ENCODE measurements around the gene ZBTB32.
A peak's percentile ranks its signal among the peaks of the same experiment; 100 is the strongest.
"Not testable (repeated sequence)": the region's sequence is repeated elsewhere in the genome, so short reads cannot be mapped to it uniquely, and the experiment has no call there.

The ZBTB32 gene, protein sequence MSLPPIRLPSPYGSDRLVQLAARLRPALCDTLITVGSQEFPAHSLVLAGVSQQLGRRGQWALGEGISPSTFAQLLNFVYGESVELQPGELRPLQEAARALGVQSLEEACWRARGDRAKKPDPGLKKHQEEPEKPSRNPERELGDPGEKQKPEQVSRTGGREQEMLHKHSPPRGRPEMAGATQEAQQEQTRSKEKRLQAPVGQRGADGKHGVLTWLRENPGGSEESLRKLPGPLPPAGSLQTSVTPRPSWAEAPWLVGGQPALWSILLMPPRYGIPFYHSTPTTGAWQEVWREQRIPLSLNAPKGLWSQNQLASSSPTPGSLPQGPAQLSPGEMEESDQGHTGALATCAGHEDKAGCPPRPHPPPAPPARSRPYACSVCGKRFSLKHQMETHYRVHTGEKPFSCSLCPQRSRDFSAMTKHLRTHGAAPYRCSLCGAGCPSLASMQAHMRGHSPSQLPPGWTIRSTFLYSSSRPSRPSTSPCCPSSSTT

DNA sequence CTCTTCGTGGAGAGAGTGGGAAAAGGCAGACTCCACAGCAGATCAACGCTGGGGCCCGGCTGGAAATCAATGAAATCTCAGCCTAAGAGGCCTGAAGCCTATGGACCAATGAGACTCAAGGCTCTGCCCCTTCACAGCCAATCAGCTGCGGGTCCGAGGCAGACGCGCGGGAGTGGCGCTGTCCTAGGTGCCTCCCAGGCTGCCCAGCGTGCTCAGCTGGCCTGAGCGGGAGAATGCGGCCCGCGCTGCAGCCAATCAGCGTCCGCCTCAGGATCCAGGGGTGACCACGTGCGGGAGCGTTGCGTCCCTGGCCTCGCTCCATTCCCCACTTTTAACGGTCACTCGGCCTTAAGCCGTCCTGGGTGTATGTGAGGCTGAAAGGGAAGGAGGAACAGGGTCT is at the start of gene ZBTB32:
Gene ZBTB32 (plus strand): TSS at position 341 of the 400 bp plus-strand sequence. CDS start 10,069 bp downstream, outside the sequence.
- Histone ChIP-seq H3K36me3 (no peaks in the 10 kb centered on the region), H4K20me1 (peaks cover 0 to 3% (median 0%) of the 10 kb centered on the region in 11 experiments; a peak in 1 of 22 replicates), H3K27me3 (peaks cover 0 to 15% (median 9%) of the 10 kb centered on the region in 11 experiments; a peak in 13 of 22 replicates), H3K9ac (no peak within 1 kb of the TSS), H3K4me1 (peaks cover 0 to 16% (median 7%) of the 10 kb centered on the region in 10 experiments; a peak in 7 of 20 replicates), H3K9me3 (replicated peaks in 1 of 11) (no peaks in the 10 kb centered on the region), H3K4me3 (no peak within 1 kb of the TSS), H3K27ac (no peak within 1 kb of the TSS), H3K4me2 (peak within 1 kb of the TSS in 3 of 11 experiments; percentile 84 to 89 (median 85); a peak in 2 of 22 replicates)
- TF ChIP-seq Cebpa-rat (IDR thresholded peaks at IDR 0.05) = no peak

DNA sequence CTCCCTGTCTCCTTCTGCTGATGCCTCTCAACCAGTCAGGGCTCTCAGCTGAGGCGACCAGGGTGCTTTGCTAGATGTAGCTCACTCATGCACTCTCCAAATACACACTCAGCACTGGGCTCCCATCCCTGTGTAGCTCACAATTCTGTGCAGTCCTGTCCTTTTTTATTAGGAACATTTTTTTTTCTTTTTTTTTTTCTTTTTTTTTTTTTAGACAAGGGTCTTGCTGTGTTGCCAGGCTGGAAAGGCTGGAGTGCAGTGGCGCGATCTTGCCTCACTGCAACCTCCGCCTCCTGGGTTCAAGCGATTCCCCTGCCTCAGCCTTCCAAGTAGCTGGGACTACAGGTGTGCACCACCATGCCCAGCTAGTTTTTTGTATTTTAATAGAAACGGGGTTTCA is 49.5 kb upstream of the ZBTB32 start:
- H3K4me1 ChIP-seq = peaks cover 9 to 18% (median 13%) of the 10 kb centered on the region in 10 experiments
- not testable (repeated sequence) for H3K27ac ChIP-seq; H3K4me3 ChIP-seq; H3K27me3 ChIP-seq; H3K4me2 ChIP-seq; H3K9ac ChIP-seq; H3K9me3 ChIP-seq (replicated peaks in 1 of 11)
- peaks cover 15 to 86% (median 66%) of the 10 kb centered on the region in 11 experiments; a peak in 19 of 22 replicates for H4K20me1 ChIP-seq
- H3K36me3 ChIP-seq = peaks cover 92 to 100% (median 97%) of the 10 kb centered on the region in 11 experiments

DNA sequence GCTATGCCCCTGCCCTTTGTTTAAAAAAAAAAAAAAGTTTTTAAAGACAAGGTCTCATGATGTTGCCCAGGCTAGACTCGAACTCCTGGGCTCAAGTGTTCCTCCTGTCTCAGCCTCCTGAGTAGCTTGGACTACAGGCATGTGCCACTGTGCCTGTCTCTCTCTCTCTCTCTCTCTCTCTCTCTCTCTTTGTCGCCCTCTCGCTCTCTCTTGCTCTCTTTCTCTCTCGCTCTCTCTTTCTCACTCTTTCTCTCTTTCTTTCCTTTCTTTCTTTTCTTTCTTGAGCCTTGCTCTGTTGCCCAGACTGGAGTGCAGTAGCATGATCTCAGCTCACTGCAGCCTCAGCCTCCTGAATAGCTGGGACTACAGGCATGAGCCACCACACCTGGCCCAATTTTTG is 48.8 kb upstream of the ZBTB32 start:
- Histone ChIP-seq H3K9ac (no peak overlapping the region; a peak in 1 of 22 replicates), H3K4me2 (no peak overlapping the region), H3K27ac (no peak overlapping the region), H3K36me3 (peaks cover 85 to 97% (median 93%) of the 10 kb centered on the region in 11 experiments), H3K4me1 (peaks cover under 1 to 10% (median 6%) of the 10 kb centered on the region in 10 experiments; a peak in 19 of 20 replicates), H3K27me3 (no peaks in the 10 kb centered on the region), H3K4me3 (no peak overlapping the region), H3K9me3 (replicated peaks in 1 of 11) (no peaks in the 10 kb centered on the region), H4K20me1 (peaks cover 14 to 78% (median 59%) of the 10 kb centered on the region in 11 experiments; a peak in 19 of 22 replicates)
- no peak for TF ChIP-seq Cebpa-rat (IDR thresholded peaks at IDR 0.05)

DNA sequence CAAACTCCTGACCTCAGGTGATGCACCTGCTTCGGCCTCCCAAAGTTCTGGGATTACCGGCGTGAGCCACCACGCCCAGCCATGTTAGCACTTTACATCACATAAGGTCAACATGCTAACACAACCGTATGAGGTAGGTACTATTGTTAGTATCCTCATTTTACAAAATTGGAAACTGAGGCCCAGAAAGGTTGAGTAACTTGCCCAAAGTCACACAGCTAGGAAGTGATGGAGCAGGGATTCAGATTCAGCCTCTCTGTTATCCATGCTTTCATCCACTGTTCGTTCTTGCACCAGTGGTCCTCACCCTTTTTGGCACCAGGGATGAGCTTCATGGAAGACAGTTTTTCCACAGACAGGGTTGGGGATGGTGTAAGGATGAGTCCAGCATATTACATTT is 47.7 kb upstream of the ZBTB32 start:
- peaks cover 74 to 86% (median 82%) of the 10 kb centered on the region in 11 experiments for H3K36me3 ChIP-seq
- no peaks in the 10 kb centered on the region for H3K4me1 ChIP-seq
- peaks cover 9 to 67% (median 49%) of the 10 kb centered on the region in 11 experiments; a peak in 20 of 22 replicates for H4K20me1 ChIP-seq
- H3K27ac ChIP-seq = no peak overlapping the region
- no peak for TF ChIP-seq Cebpa-rat (IDR thresholded peaks at IDR 0.05)
- no peak overlapping the region for H3K4me3 ChIP-seq
- H3K4me2 ChIP-seq = no peak overlapping the region
- H3K9me3 ChIP-seq (replicated peaks in 1 of 11) = no peaks in the 10 kb centered on the region
- no peak overlapping the region for H3K9ac ChIP-seq
- H3K27me3 ChIP-seq = no peaks in the 10 kb centered on the region

DNA sequence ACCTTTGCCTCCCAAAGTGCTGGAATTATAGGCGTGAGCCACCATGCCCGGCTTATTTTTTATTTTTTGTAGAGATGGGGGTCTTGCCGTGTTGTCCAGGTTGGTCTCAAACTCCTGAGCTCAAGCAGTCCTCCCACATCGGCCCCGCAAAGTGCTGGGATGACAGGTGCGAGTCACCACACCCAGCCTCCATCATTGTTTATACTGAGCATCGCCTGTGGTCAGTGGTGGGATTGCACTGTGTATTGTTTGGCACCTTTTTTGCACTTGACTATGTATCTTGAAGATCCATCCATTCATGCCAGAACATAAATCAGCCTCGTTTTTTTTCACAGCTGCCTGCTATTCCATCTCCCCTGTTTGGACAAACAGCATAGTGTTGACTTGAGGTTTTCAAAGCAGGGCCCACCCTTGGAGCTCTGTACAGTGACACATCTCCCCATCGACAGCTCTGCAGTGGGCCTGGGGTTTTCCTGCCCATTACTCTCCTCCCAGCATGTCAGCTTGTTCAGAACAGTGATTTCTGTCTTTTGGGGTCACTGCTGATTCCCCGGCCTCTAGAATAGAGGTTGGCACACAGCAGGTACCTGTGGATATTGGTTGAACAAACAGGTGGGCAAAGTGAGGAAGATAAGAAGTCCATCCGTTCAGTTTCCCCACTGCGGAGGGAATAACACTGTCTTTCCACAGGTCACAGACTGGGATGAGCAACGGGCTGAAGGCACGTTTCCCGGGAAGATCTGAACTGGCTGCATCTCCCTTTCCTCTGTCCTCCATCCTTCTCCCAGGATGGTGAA is 46.3 kb upstream of the ZBTB32 start:
- Histone ChIP-seq H3K36me3 (peaks cover 60 to 73% (median 68%) of the 10 kb centered on the region in 11 experiments), H3K4me3 (no peak overlapping the region), H3K4me2 (no peak overlapping the region), H3K9ac (no peak overlapping the region), H3K27ac (no peak overlapping the region), H3K9me3 (replicated peaks in 1 of 11) (no peaks in the 10 kb centered on the region), H3K4me1 (peaks cover 0 to 3% (median 0%) of the 10 kb centered on the region in 10 experiments; a peak in 4 of 20 replicates), H4K20me1 (peaks cover 9 to 55% (median 46%) of the 10 kb centered on the region in 11 experiments; a peak in 20 of 22 replicates), H3K27me3 (no peaks in the 10 kb centered on the region)
- TF ChIP-seq Cebpa-rat (IDR thresholded peaks at IDR 0.05) = no peak

DNA sequence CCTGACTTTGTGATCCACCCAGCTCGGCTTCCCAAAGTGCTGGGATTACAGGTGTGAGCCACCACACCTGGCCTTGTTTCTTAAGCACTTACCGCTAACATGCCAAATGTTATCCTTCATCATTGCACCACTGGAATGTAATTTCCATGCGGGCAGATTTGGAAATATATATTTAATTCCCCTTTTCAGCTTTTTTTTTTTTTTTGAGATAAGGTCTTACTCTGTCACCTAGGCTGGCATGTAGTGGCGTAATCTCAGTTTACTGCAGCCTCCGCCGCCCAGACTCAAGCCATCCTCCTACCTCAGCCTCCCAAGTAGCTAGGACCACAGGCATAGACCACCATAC is 42.4 kb upstream of the ZBTB32 start:
- peaks cover 0 to 11% (median 6%) of the 10 kb centered on the region in 10 experiments; a peak in 7 of 20 replicates for H3K4me1 ChIP-seq
- no peaks in the 10 kb centered on the region for H3K9me3 ChIP-seq (replicated peaks in 1 of 11)
- H3K27ac ChIP-seq = no peak overlapping the region
- no peak overlapping the region for H3K9ac ChIP-seq
- H3K4me2 ChIP-seq = no peak overlapping the region
- H3K36me3 ChIP-seq = peaks cover 24 to 35% (median 31%) of the 10 kb centered on the region in 11 experiments
- no peaks in the 10 kb centered on the region for H3K27me3 ChIP-seq
- no peak for TF ChIP-seq Cebpa-rat (IDR thresholded peaks at IDR 0.05)
- no peak overlapping the region for H3K4me3 ChIP-seq
- H4K20me1 ChIP-seq = peaks cover 9 to 20% (median 17%) of the 10 kb centered on the region in 11 experiments; a peak in 19 of 22 replicates

DNA sequence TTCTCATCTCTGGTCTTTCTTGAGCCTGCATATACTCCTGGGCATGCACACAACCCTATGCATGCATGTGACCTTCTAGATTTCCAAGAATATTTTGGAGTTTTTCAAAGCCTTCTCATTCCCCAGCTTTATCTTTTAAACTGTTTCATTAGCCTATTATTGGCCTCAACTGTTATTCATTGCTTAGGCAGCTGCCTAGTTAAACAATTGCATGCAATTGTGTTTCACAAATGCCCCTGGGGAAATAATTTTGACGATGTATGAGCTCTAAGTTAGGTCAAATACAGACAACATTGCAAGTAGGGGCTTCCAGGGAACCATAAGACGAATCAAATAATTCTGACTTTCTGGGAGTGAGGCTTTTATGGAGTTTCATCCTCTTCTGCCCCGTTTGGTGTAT is 40.4 kb upstream of the ZBTB32 start:
- peaks cover 4 to 15% (median 11%) of the 10 kb centered on the region in 11 experiments for H3K36me3 ChIP-seq
- no peak overlapping the region for H3K27ac ChIP-seq
- peaks cover 0 to 11% (median 6%) of the 10 kb centered on the region in 10 experiments; a peak in 7 of 20 replicates for H3K4me1 ChIP-seq
- no peaks in the 10 kb centered on the region for H3K9me3 ChIP-seq (replicated peaks in 1 of 11)
- TF ChIP-seq Cebpa-rat (IDR thresholded peaks at IDR 0.05) = no peak
- H3K27me3 ChIP-seq = no peaks in the 10 kb centered on the region
- no peak overlapping the region for H3K9ac ChIP-seq
- peaks cover 0 to under 1% (median 0%) of the 10 kb centered on the region in 11 experiments; a peak in 1 of 22 replicates for H4K20me1 ChIP-seq
- H3K4me3 ChIP-seq = no peak overlapping the region
- peak overlapping the region in 1 of 11 experiments; percentile 10; a peak in 1 of 22 replicates for H3K4me2 ChIP-seq

DNA sequence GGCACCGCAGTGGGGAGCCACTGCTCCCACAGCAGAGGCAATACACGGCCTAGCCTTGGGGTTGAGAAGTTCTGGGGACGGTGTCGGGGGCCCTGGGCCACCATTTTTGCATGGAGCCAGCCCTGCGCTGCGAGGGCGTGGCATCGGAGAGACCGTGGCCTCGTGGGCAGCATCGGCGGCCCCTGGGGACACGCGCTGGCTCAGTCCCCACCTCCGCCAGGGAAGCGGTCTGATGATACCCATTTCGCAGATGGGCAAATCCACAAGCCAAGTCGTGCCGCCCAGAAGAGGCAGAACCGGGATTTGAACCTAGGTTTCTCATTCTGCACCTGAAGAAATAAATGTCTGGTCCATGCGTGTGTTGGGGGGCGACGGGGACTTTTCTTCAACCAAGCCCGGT is 39.2 kb upstream of the ZBTB32 start:
- Histone ChIP-seq H3K4me1 (peaks cover 0 to 11% (median 6%) of the 10 kb centered on the region in 10 experiments; a peak in 7 of 20 replicates), H4K20me1 (no peaks in the 10 kb centered on the region; a peak in 2 of 22 replicates), H3K9me3 (replicated peaks in 1 of 11) (no peaks in the 10 kb centered on the region), H3K4me3 (no peak overlapping the region), H3K36me3 (peaks cover 0 to 4% (median 0%) of the 10 kb centered on the region in 11 experiments; a peak in 2 of 22 replicates), H3K9ac (no peak overlapping the region), H3K27me3 (no peaks in the 10 kb centered on the region), H3K27ac (no peak overlapping the region), H3K4me2 (no peak overlapping the region)
- TF ChIP-seq Cebpa-rat (IDR thresholded peaks at IDR 0.05) = no peak

All from BLaER1 treated with 17β-estradiol and CSF1 and Interleukin-3, amounts not matched to agents 10 nM and 100 nM (cell line).